ENCODE measurements around the gene ANXA2. TPM values are rescaled to one million over a fixed set of nuclear protein-coding genes. Genes with fewer than 3 reads are reported as not detected.

The ANXA2 gene
- total and polyA plus RNA-seq, 4 donors, result 62.7 to 138 (median 107) TPM

GRCh38 chr15:60338810-60339209, 59.0 kb downstream of the ANXA2 start:
- no peaks in the 10 kb centered on the region for H3K9me3 ChIP-seq (ENCODE audit: control insufficient read depth in 4 of 4, low read length in 3 of 4)
- H3K36me3 ChIP-seq (ENCODE audit: control insufficient read depth in 4 of 4, insufficient read depth in 3 of 4, low read depth in 1 of 4, low read length in 3 of 4), result no peaks in the 10 kb centered on the region
- no peak overlapping the region for H3K4me3 ChIP-seq (ENCODE audit: low read depth in 1 of 3, low read length in 3 of 3)
- H3K4me1 ChIP-seq (ENCODE audit: control insufficient read depth in 4 of 4, insufficient read depth in 4 of 4, low read length in 3 of 4), result no peaks in the 10 kb centered on the region
- no peaks in the 10 kb centered on the region for H3K27me3 ChIP-seq (ENCODE audit: control insufficient read depth in 4 of 4, insufficient read depth in 4 of 4, low read length in 3 of 4)
- DNase-seq (ENCODE audit: low spot score), result no peak
- no peak for TF ChIP-seq TAF1 (conservative IDR thresholded peaks at IDR 0.05)
- TF ChIP-seq ZBTB33 (IDR thresholded peaks at IDR 0.05), result no peak
- TF ChIP-seq FOXA1 (IDR thresholded peaks at IDR 0.05), result no peak
- TF ChIP-seq SP1 (IDR thresholded peaks at IDR 0.05), result no peak
- TF ChIP-seq CTCF (IDR thresholded peaks at IDR 0.05; ENCODE audit: low read depth, low read length, missing input control), result no peak
- no peak for TF ChIP-seq ATF3 (IDR thresholded peaks at IDR 0.05)
- TF ChIP-seq GABPA (IDR thresholded peaks at IDR 0.05 in 1 of 2, conservative IDR thresholded peaks at IDR 0.05 in 1 of 2), result no peak
- no peak for TF ChIP-seq MAX (IDR thresholded peaks at IDR 0.05)
- TF ChIP-seq HNF4A (conservative IDR thresholded peaks at IDR 0.05), result no peak
- TF ChIP-seq, protein P1, sequence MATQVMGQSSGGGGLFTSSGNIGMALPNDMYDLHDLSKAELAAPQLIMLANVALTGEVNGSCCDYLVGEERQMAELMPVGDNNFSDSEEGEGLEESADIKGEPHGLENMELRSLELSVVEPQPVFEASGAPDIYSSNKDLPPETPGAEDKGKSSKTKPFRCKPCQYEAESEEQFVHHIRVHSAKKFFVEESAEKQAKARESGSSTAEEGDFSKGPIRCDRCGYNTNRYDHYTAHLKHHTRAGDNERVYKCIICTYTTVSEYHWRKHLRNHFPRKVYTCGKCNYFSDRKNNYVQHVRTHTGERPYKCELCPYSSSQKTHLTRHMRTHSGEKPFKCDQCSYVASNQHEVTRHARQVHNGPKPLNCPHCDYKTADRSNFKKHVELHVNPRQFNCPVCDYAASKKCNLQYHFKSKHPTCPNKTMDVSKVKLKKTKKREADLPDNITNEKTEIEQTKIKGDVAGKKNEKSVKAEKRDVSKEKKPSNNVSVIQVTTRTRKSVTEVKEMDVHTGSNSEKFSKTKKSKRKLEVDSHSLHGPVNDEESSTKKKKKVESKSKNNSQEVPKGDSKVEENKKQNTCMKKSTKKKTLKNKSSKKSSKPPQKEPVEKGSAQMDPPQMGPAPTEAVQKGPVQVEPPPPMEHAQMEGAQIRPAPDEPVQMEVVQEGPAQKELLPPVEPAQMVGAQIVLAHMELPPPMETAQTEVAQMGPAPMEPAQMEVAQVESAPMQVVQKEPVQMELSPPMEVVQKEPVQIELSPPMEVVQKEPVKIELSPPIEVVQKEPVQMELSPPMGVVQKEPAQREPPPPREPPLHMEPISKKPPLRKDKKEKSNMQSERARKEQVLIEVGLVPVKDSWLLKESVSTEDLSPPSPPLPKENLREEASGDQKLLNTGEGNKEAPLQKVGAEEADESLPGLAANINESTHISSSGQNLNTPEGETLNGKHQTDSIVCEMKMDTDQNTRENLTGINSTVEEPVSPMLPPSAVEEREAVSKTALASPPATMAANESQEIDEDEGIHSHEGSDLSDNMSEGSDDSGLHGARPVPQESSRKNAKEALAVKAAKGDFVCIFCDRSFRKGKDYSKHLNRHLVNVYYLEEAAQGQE (IDR thresholded peaks at IDR 0.05), result no peak
- TF ChIP-seq RAD21 (IDR thresholded peaks at IDR 0.05), result no peak
- TF ChIP-seq NR2F2 (IDR thresholded peaks at IDR 0.05), result no peak
- no peak for TF ChIP-seq FOXA2 (IDR thresholded peaks at IDR 0.05)
- TF ChIP-seq YY1 (IDR thresholded peaks at IDR 0.05), result no peak
- no peak for TF ChIP-seq EGR1 (IDR thresholded peaks at IDR 0.05; ENCODE audit: low read depth in 2 of 2)
- no peak for TF ChIP-seq JUND (IDR thresholded peaks at IDR 0.05)
- TF ChIP-seq RXRA (IDR thresholded peaks at IDR 0.05), result no peak
- H3K9ac ChIP-seq (ENCODE audit: low read depth in 1 of 2, low read length in 2 of 2), result no peak overlapping the region
- 31% methylated on average over 3 of the region's 3 CpGs for WGBS
- H3K27ac ChIP-seq (ENCODE audit: low read depth in 1 of 2, low read length in 2 of 2), result no peak overlapping the region

DNA sequence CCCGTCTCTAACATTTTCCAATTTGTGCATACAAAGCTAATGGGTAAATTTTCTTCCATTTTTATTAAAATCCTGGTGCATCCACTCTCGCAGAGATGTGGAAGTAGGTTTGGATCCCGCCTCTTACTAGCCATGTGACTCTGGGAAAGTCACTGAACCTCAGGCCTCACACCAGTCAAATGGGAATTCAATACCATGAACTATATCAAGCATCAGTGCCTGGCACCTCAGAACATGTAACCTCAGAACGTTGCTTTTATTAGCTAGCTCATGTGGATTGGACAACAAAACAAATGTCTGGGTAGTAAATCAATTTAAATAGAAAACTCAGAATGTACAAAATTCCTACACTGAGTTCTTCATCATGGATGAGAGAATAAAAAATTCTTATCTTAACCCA, 60.7 kb downstream of the ANXA2 start:
- H3K27ac ChIP-seq (ENCODE audit: low read depth in 1 of 2, low read length in 2 of 2), result no peak overlapping the region
- no peaks in the 10 kb centered on the region for H3K36me3 ChIP-seq (ENCODE audit: control insufficient read depth in 4 of 4, insufficient read depth in 3 of 4, low read depth in 1 of 4, low read length in 3 of 4)
- 89% methylated on average over 4 of the region's 4 CpGs for WGBS
- no peak overlapping the region for H3K9ac ChIP-seq (ENCODE audit: low read depth in 1 of 2, low read length in 2 of 2)
- DNase-seq (ENCODE audit: low spot score), result no peak
- TF ChIP-seq TAF1 (conservative IDR thresholded peaks at IDR 0.05), result no peak
- no peak for TF ChIP-seq RXRA (IDR thresholded peaks at IDR 0.05)
- no peak for TF ChIP-seq NR2F2 (IDR thresholded peaks at IDR 0.05)
- no peak for TF ChIP-seq ZBTB33 (IDR thresholded peaks at IDR 0.05)
- no peak for TF ChIP-seq MAX (IDR thresholded peaks at IDR 0.05)
- TF ChIP-seq JUND (IDR thresholded peaks at IDR 0.05), result no peak
- no peak for TF ChIP-seq EGR1 (IDR thresholded peaks at IDR 0.05; ENCODE audit: low read depth in 2 of 2)
- TF ChIP-seq YY1 (IDR thresholded peaks at IDR 0.05), result no peak
- no peak for TF ChIP-seq ATF3 (IDR thresholded peaks at IDR 0.05)
- no peak for TF ChIP-seq HNF4A (conservative IDR thresholded peaks at IDR 0.05)
- no peak for TF ChIP-seq CTCF (IDR thresholded peaks at IDR 0.05; ENCODE audit: low read depth, low read length, missing input control)
- TF ChIP-seq HNF4G (IDR thresholded peaks at IDR 0.05), result no peak
- TF ChIP-seq RAD21 (IDR thresholded peaks at IDR 0.05), result no peak
- TF ChIP-seq FOXA1 (IDR thresholded peaks at IDR 0.05), result no peak
- no peak for TF ChIP-seq FOXA2 (IDR thresholded peaks at IDR 0.05)
- TF ChIP-seq GABPA (IDR thresholded peaks at IDR 0.05 in 1 of 2, conservative IDR thresholded peaks at IDR 0.05 in 1 of 2), result no peak
- H3K27me3 ChIP-seq (ENCODE audit: control insufficient read depth in 4 of 4, insufficient read depth in 4 of 4, low read length in 3 of 4), result no peaks in the 10 kb centered on the region
- no peaks in the 10 kb centered on the region for H3K9me3 ChIP-seq (ENCODE audit: control insufficient read depth in 4 of 4, low read length in 3 of 4)
- H3K4me1 ChIP-seq (ENCODE audit: control insufficient read depth in 4 of 4, insufficient read depth in 4 of 4, low read length in 3 of 4), result no peaks in the 10 kb centered on the region
- no peak overlapping the region for H3K4me3 ChIP-seq (ENCODE audit: low read depth in 1 of 3, low read length in 3 of 3)

Measured in liver (tissue), 9 donors.